Stomach (tissue), 4 donors: ENCODE measurements around the gene KCNN4.

Source experiments
- CTCF ChIP-seq, 7 experiments: fragments of 450-650 bp in 4 of 7; fragments of 200-600 bp in 3 of 7; sonication (generic) in 3 of 7; IDR thresholded peaks; one replicate each; pipeline ENCODE4 v1.5.1; 2016 to 2019; ENCODE audit warnings: antibody characterized with exemption in 7 of 7, control low read depth in 2 of 7, mild to moderate bottlenecking in 1 of 7
- EP300 ChIP-seq: sonication (generic); formaldehyde crosslinking; IDR thresholded peaks from one replicate; pipeline ENCODE4 v1.6.1; 2017; ENCODE audit warnings: antibody characterized with exemption
- POLR2A ChIP-seq, 4 donors: fragments of 450-650 bp; IDR thresholded peaks; one replicate each; pipeline ENCODE4 v1.6.1; 2016; ENCODE audit warnings: antibody characterized with exemption in 4 of 4, control low read depth in 2 of 4, mild to moderate bottlenecking in 1 of 4, moderate library complexity in 1 of 4

DNA sequence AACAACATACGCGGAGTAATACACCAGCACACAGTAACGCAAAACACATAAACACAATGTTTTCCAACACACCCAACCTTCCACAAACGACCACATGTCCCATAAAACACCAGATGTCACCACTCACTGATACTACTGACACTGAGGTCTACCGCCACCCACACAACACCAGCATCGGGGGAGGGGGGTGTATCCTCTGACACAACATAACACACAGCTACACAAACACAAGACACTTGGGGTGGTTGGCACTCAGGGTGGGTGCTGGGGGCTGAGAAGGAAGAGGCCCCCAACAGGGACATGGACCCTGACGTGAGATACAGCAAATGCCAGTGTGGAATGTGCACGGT, 1.5 kb upstream of the KCNN4 start:
- no peak for TF ChIP-seq POLR2A (IDR thresholded peaks at IDR 0.05)
- no peak for TF ChIP-seq CTCF (IDR thresholded peaks at IDR 0.05)
- TF ChIP-seq EP300: no peak
